Gastroesophageal sphincter (tissue), 3 donors: Measurements from ENCODE around the gene DMD.

Experiments used
- CTCF ChIP-seq, 4 experiments: fragments of 200-600 bp in 2 of 4; fragments of 450-650 bp in 2 of 4; sonication (generic) in 1 of 4; IDR thresholded peaks; one replicate each; pipeline ENCODE4 v1.5.1; 2017 to 2019; ENCODE audit warnings: antibody characterized with exemption in 4 of 4, mild to moderate bottlenecking in 2 of 4, moderate library complexity in 2 of 4
- POLR2A ChIP-seq, 2 donors: fragments of 450-650 bp; IDR thresholded peaks; one replicate each; pipeline ENCODE4 v1.6.1; 2017; ENCODE audit warnings: antibody characterized with exemption in 2 of 2, mild to moderate bottlenecking in 2 of 2, moderate library complexity in 1 of 2

GRCh38 chrX:31074522-31074921 lies 2136.8 kb downstream of the DMD start:
- TF ChIP-seq CTCF (IDR thresholded peaks at IDR 0.05) (no peak), POLR2A (IDR thresholded peaks at IDR 0.05) (no peak)
